Embryonic facial prominence (tissue), 1 donor: ENCODE results near the gene GBF1.

Experiments
- DNase-seq: peaks from one replicate; pipeline ENCODE4 v3.0.0-alpha.2; 2016; ENCODE audit errors: extremely low spot score

GBF1 gene

GRCh38 chr10:102266670-102267069, 21.3 kb downstream of the GBF1 start:
- no peak for DNase-seq

- DNase-seq = no peak
Measured at GRCh38 chr10:102267748-102268147, 22.4 kb downstream of the GBF1 start.

GRCh38 chr10:102268375-102268888, 23.1 kb downstream of the GBF1 start:
- no peak for DNase-seq

- DNase-seq = no peak
Measured at GRCh38 chr10:102269017-102269416, 23.7 kb downstream of the GBF1 start.

GRCh38 chr10:102274062-102274461, 28.7 kb downstream of the GBF1 start:
- DNase-seq = no peak

GRCh38 chr10:102275343-102275742, 30.0 kb downstream of the GBF1 start:
- no peak for DNase-seq

GRCh38 chr10:102279104-102279503, 33.8 kb downstream of the GBF1 start:
- no peak for DNase-seq

- DNase-seq = no peak
Measured at GRCh38 chr10:102280397-102281101, 35.2 kb downstream of the GBF1 start.

- no peak for DNase-seq
Measured at GRCh38 chr10:102281102-102281487, 35.8 kb downstream of the GBF1 start.

GRCh38 chr10:102283488-102283887, 38.2 kb downstream of the GBF1 start:
- DNase-seq = no peak

- no peak for DNase-seq
Measured at GRCh38 chr10:102283890-102284289, 38.6 kb downstream of the GBF1 start.

GRCh38 chr10:102284531-102284930, 39.2 kb downstream of the GBF1 start:
- DNase-seq = no peak

GRCh38 chr10:102285133-102285532, 39.8 kb downstream of the GBF1 start:
- no peak for DNase-seq

- no peak for DNase-seq
Measured at GRCh38 chr10:102286216-102286615, 40.9 kb downstream of the GBF1 start.

GRCh38 chr10:102287538-102287937, 42.2 kb downstream of the GBF1 start:
- no peak for DNase-seq

GRCh38 chr10:102287991-102288390, 42.7 kb downstream of the GBF1 start:
- DNase-seq = no peak

GRCh38 chr10:102289356-102289755, 44.0 kb downstream of the GBF1 start:
- DNase-seq = no peak

GRCh38 chr10:102289840-102290239, 44.5 kb downstream of the GBF1 start:
- no peak for DNase-seq

GRCh38 chr10:102291221-102291905, 46.0 kb downstream of the GBF1 start:
- DNase-seq = no peak

GRCh38 chr10:102297101-102297500, 51.8 kb downstream of the GBF1 start:
- DNase-seq = no peak

GRCh38 chr10:102298899-102299298, 53.6 kb downstream of the GBF1 start:
- no peak for DNase-seq

- no peak for DNase-seq
Measured at GRCh38 chr10:102299873-102300272, 54.5 kb downstream of the GBF1 start.

- DNase-seq = no peak
Measured at GRCh38 chr10:102300278-102300843, 55.0 kb downstream of the GBF1 start.
